IMR-90 (cell line): ENCODE results near the gene DPF3. TPM values are rescaled to one million over a fixed set of nuclear protein-coding genes. Genes with fewer than 3 reads are reported as not detected.
A peak's percentile ranks its signal among the peaks of the same experiment; 100 is the strongest.

Experiments used
- ATAC-seq: fragments of 200-7000 bp; cut with Tn5 transposase; 2 replicates; pipeline ENCODE4 v1.9.1; 2020; ENCODE audit warnings: low read depth, mild to moderate bottlenecking, moderate library complexity
- BruUV-seq: library from RNA; stranded (reverse); fragments of 400-500 nt; replicated peaks from 2 replicates; lab custom pipeline; 2021; lab: Mats Ljungman, UMichigan
- CTCF ChIA-PET: fragments of 300-600 bp; formaldehyde crosslinking; extraction: SDS; loops from one replicate; lab custom pipeline; 2021; ENCODE audit warnings: antibody characterized with exemption; lab: Yijun Ruan, JAX
- POLR2A ChIA-PET: fragments of 300-600 bp; sonication (Branson Sonifier 250); formaldehyde crosslinking; loops from one replicate; lab custom pipeline; 2022; ENCODE audit warnings: antibody characterized with exemption; ENCODE audit not compliant: unreplicated experiment; lab: Charles Lee
- DNase-seq: peaks from one replicate; pipeline ENCODE4 v3.0.0; 2013
- H2AFZ ChIP-seq: replicated peaks from 2 replicates; pipeline ENCODE3; 2013; ENCODE audit warnings: low read length, mild to moderate bottlenecking; ENCODE audit not compliant: poor library complexity
- H2AK5ac ChIP-seq: 2 replicates; pipeline ENCODE4 v1.6.1; 2013; ENCODE audit warnings: low read depth, low read length, inconsistent platforms
- H2AK9ac ChIP-seq: replicated peaks from 2 replicates; pipeline ENCODE3; 2013; ENCODE audit warnings: mild to moderate bottlenecking, low read depth, low read length, moderate library complexity; ENCODE audit not compliant: poor library complexity
- H2BK120ac ChIP-seq: 2 replicates; pipeline ENCODE4 v1.6.1; 2013; ENCODE audit warnings: low read depth, low read length, inconsistent platforms
- H2BK15ac ChIP-seq: 3 replicates; pipeline ENCODE4 v1.6.1; 2013; ENCODE audit warnings: low read depth, low read length, inconsistent platforms
- H2BK20ac ChIP-seq: 2 replicates; pipeline ENCODE4 v1.6.1; 2013; ENCODE audit warnings: low read depth, mild to moderate bottlenecking, inconsistent platforms, low read length, moderate library complexity
- H2BK5ac ChIP-seq: 2 replicates; pipeline ENCODE4 v1.6.1; 2013; ENCODE audit warnings: mild to moderate bottlenecking, low read depth, low read length, inconsistent platforms; ENCODE audit not compliant: poor library complexity, severe bottlenecking
- H3K14ac ChIP-seq: replicated peaks from 2 replicates; pipeline ENCODE4 v1.6.1; 2013; ENCODE audit warnings: low read depth, low read length, inconsistent platforms
- H3K18ac ChIP-seq: 2 replicates; pipeline ENCODE4 v1.6.1; 2013; ENCODE audit warnings: low read depth, low read length, control low read depth
- H3K23ac ChIP-seq: 2 replicates; pipeline ENCODE4 v1.6.1; 2013; ENCODE audit warnings: low read depth, low read length, inconsistent platforms
- H3K27ac ChIP-seq: 2 replicates; pipeline ENCODE4 v1.5.1; 2013; ENCODE audit warnings: mild to moderate bottlenecking, control low read depth, low read length; ENCODE audit not compliant: insufficient read depth
- H3K27me3 ChIP-seq: 2 replicates; pipeline ENCODE4 v1.6.1; 2013; ENCODE audit warnings: low read length; ENCODE audit not compliant: control insufficient read depth, insufficient read depth
- H3K36me3 ChIP-seq: 2 replicates; pipeline ENCODE4 v1.6.1; 2013; ENCODE audit warnings: low read length, mixed read lengths; ENCODE audit not compliant: control insufficient read depth, insufficient read depth
- H3K4ac ChIP-seq: 2 replicates; pipeline ENCODE4 v1.6.1; 2013; ENCODE audit warnings: low read depth, low read length, inconsistent platforms
- H3K4me1 ChIP-seq: 2 replicates; pipeline ENCODE4 v1.6.1; 2013; ENCODE audit warnings: low read length, mixed read lengths; ENCODE audit not compliant: control insufficient read depth, insufficient read depth
- H3K4me2 ChIP-seq: 2 replicates; pipeline ENCODE4 v1.6.1; 2013; ENCODE audit warnings: low read depth, mild to moderate bottlenecking, control low read depth, low read length, moderate library complexity
- H3K4me3 ChIP-seq: 2 replicates; pipeline ENCODE4 v1.5.1; 2013; ENCODE audit warnings: low read depth, mild to moderate bottlenecking, control low read depth, low read length, moderate library complexity; ENCODE audit not compliant: insufficient read depth
- H3K56ac ChIP-seq: 2 replicates; pipeline ENCODE4 v1.6.1; 2013; ENCODE audit warnings: low read length, inconsistent platforms; ENCODE audit not compliant: insufficient read depth; ENCODE audit errors: extremely low read depth
- H3K79me1 ChIP-seq, 2 experiments: 2 replicates each; pipeline ENCODE4 v1.6.1; 2013; ENCODE audit warnings: low read length in 2 of 2, inconsistent platforms in 1 of 2, low read depth in 1 of 2
- H3K9ac ChIP-seq: 2 replicates; pipeline ENCODE4 v1.6.1; 2013; ENCODE audit warnings: low read depth, low read length, control low read depth
- H3K9me1 ChIP-seq: 2 replicates; pipeline ENCODE4 v1.6.1; 2013; ENCODE audit warnings: low read length, inconsistent platforms; ENCODE audit not compliant: insufficient read depth
- H3K9me3 ChIP-seq: 2 replicates; pipeline ENCODE4 v1.6.1; 2013; ENCODE audit warnings: low read length; ENCODE audit not compliant: control insufficient read depth, insufficient read depth
- H4K20me1 ChIP-seq: 2 replicates; pipeline ENCODE4 v1.6.1; 2013; ENCODE audit warnings: low read length, inconsistent platforms; ENCODE audit not compliant: insufficient read depth
- H4K5ac ChIP-seq: 2 replicates; pipeline ENCODE4 v1.6.1; 2013; ENCODE audit warnings: mild to moderate bottlenecking, low read depth, low read length, control low read depth
- H4K8ac ChIP-seq, 2 experiments: 2 replicates each; pipeline ENCODE4 v1.6.1; 2013; ENCODE audit warnings: low read depth in 2 of 2, low read length in 2 of 2, control low read depth in 1 of 2, inconsistent platforms in 1 of 2
- H4K91ac ChIP-seq: 2 replicates; pipeline ENCODE4 v1.6.1; 2013; ENCODE audit warnings: low read depth, low read length, inconsistent platforms; ENCODE audit not compliant: insufficient read depth
- CEBPB ChIP-seq: IDR thresholded peaks from 2 replicates; pipeline ENCODE4 v1.6.1; 2012; ENCODE audit warnings: low read depth, low read length, improper control_type of control experiment
- FOS ChIP-seq: fragments of 150-350 bp; IDR thresholded peaks from 2 replicates; pipeline ENCODE4 v1.6.1; 2016; ENCODE audit warnings: low read depth, low read length
- MAFK ChIP-seq: IDR thresholded peaks from 2 replicates; pipeline ENCODE4 v1.6.1; 2012; ENCODE audit warnings: low read depth, low read length, improper control_type of control experiment
- NFE2L2 ChIP-seq: fragments of 150-350 bp; IDR thresholded peaks from 2 replicates; pipeline ENCODE4 v1.6.1; 2016; ENCODE audit warnings: low read depth, mild to moderate bottlenecking, low read length
- RCOR1 ChIP-seq: IDR thresholded peaks from 2 replicates; pipeline ENCODE4 v1.6.1; 2012; ENCODE audit warnings: mild to moderate bottlenecking, low read length, improper control_type of control experiment; ENCODE audit not compliant: insufficient replicate concordance
- WGBS, 2 experiments: methylation state at CpG; one replicate each; pipeline versions ENCODE4 v1.1.5 to v1.1.7; 2013; ENCODE audit warnings: missing lambda C conversion rate in 2 of 2; ENCODE audit not compliant: insufficient read length in 1 of 2; ENCODE audit errors: extremely low coverage in 2 of 2; 5-methylcytosine and 5-hydroxymethylcytosine counted together
- dilution Hi-C: fragments of 300-500 bp; cut with HindIII; formaldehyde crosslinking; loops from one replicate; pipeline ENCODE4 v1.14.3; 2018; ENCODE audit warnings: low sequenced_read_pairs; ENCODE audit not compliant: unreplicated experiment
- in situ Hi-C: fragments of 300-500 bp; cut with MboI; formaldehyde crosslinking; loops from 3 replicates; pipeline ENCODE4 v1.14.3; 2019; ENCODE audit warnings: low sequenced_read_pairs, inconsistent platforms, mixed read lengths
- intact Hi-C: fragments of 100-400 bp; cut with micrococcal nuclease; formaldehyde crosslinking; loops from 2 replicates; pipeline ENCODE4 v1.10.0; 2022
- polyA plus RNA-seq, 3 experiments: library from polyadenylated mRNA; depleted of rRNA; stranded (reverse); fragments of >200 nt; gene quantifications; 2 replicates each; pipeline ENCODE4 v1.2.3, GENCODE V29; 2012; ENCODE audit warnings: low replicate concordance in 1 of 3
- total RNA-seq: library from RNA; depleted of rRNA; stranded (reverse); fragments of >200 nt; gene quantifications from 2 replicates; pipeline ENCODE4 v1.2.3, GENCODE V29; 2012

The DPF3 gene
- total and polyA plus RNA-seq, 2 of the 4 experiments (the other 2 are of a cell fraction): 30.5 to 32.8 TPM

- peak overlapping the region; percentile 77 for H2AFZ ChIP-seq
- peak overlapping the region; percentile 94 for H2AK5ac ChIP-seq
- H4K20me1 ChIP-seq: no peaks in the 10 kb centered on the region
- peak overlapping the region; percentile 78 for H2BK5ac ChIP-seq
- POLR2A ChIA-PET: interaction anchor here (0.5 kb wide), 1 partner anchor 37 kb away, joined by 3 read pairs; no protein-coding TSS in a partner anchor
- peaks cover 44% of the 10 kb centered on the region for H3K4me1 ChIP-seq
- H3K79me1 ChIP-seq: peaks cover 0 to 35% of the 10 kb centered on the region in 2 experiments; a peak in 2 of 4 replicates
- H3K4ac ChIP-seq: peak overlapping the region; percentile 79
- peaks cover 50% of the 10 kb centered on the region for H3K9me1 ChIP-seq
- H2BK20ac ChIP-seq: peak overlapping the region; percentile 95
- BruUV-seq: no TSS peak
- TF ChIP-seq CEBPB: peak; percentile 92
- TF ChIP-seq RCOR1: no peak
- TF ChIP-seq MAFK: peak; percentile 41; the same call in 1 of the 2 replicates
- TF ChIP-seq FOS: 0 out of 2 replicates have a peak, but pooled peaks have one; percentile 24
- TF ChIP-seq NFE2L2: peak; percentile 9; the same call in 1 of the 2 replicates
- H3K27me3 ChIP-seq: no peaks in the 10 kb centered on the region
- peak overlapping the region; percentile 5 to 90 for H4K8ac ChIP-seq
- no peak overlapping the region for H3K56ac ChIP-seq
- WGBS, 2 experiments: 12% methylated on average over 5 of the region's 7 CpGs; no CpG with 5 or more reads in 1 of the 2 experiments
- no peaks in the 10 kb centered on the region for H3K36me3 ChIP-seq
- H3K9me3 ChIP-seq: peaks cover 3% of the 10 kb centered on the region
- H4K91ac ChIP-seq: peak overlapping the region; percentile 91
- peak overlapping the region; percentile 96 for H3K14ac ChIP-seq
- peak overlapping the region; percentile 15; the same call in 1 of the 2 replicates for H3K4me2 ChIP-seq
- intact Hi-C loops (no loop called here), dilution Hi-C loops (no loop called here), in situ Hi-C loops (no loop called here)
- CTCF ChIA-PET: no interaction called here
- peak overlapping the region; percentile 48 for H2AK9ac ChIP-seq
- peak overlapping the region; percentile 58 for H4K5ac ChIP-seq
- peak overlapping the region; percentile 85 for H3K23ac ChIP-seq
- no peak overlapping the region for H3K9ac ChIP-seq
- peak overlapping the region; percentile 31; the same call in 2 of the 3 replicates for H2BK15ac ChIP-seq
- H3K4me3 ChIP-seq: no peak overlapping the region
- H2BK120ac ChIP-seq: peak overlapping the region; percentile 97
- no peak for ATAC-seq
- H3K27ac ChIP-seq: peak overlapping the region; percentile 38
- peak; percentile 88 for DNase-seq
- H3K18ac ChIP-seq: peak overlapping the region; percentile 74
Measured at GRCh38 chr14:72646861-72647528, 246.9 kb downstream of the DPF3 start.
